Measurements from ENCODE around the gene CD8B. TPM values are rescaled to one million over a fixed set of nuclear protein-coding genes. Genes with fewer than 3 reads are reported as not detected.

Gene CD8B
- total and polyA plus RNA-seq, 2 of the 8 experiments (the other 6 are each of a cell fraction or from before 2014, with no cell fraction given) = 0.35 to 0.63 TPM

GRCh38 chr2:86790134-86790675, 71.5 kb downstream of the CD8B start:
- no peak overlapping the region for H2BK5ac ChIP-seq (ENCODE audit: low read depth, low read length)
- peaks cover 0 to 10% of the 10 kb centered on the region in 2 experiments for H4K20me1 ChIP-seq (replicated peaks in 1 of 2; ENCODE audit: control insufficient read depth in 1 of 2, insufficient read depth in 2 of 2, low read length in 2 of 2)
- H4K91ac ChIP-seq (replicated peaks; ENCODE audit: insufficient read length, low read length) = no peak overlapping the region
- peaks cover 34 to 53% (median 49%) of the 10 kb centered on the region in 4 experiments for H3K27me3 ChIP-seq (replicated peaks in 1 of 4; ENCODE audit: control insufficient read depth in 3 of 4, extremely low read depth in 1 of 4, insufficient read depth in 3 of 4, low read length in 3 of 4)
- peaks cover 0 to 9% (median 4%) of the 10 kb centered on the region in 4 experiments; a peak in 5 of 7 replicates for H3K4me1 ChIP-seq (replicated peaks in 1 of 4; ENCODE audit: control insufficient read depth in 3 of 4, insufficient read depth in 4 of 4, low read length in 3 of 4)
- no peak overlapping the region for H3K9ac ChIP-seq (replicated peaks in 1 of 4; ENCODE audit: extremely low read depth in 1 of 4, low read depth in 3 of 4, low read length in 3 of 4)
- 11% methylated on average over 39 of the region's 40 CpGs; no CpG with 5 or more reads in 1 of the 2 experiments for WGBS, 2 experiments (ENCODE audit: extremely low coverage in 1 of 2, insufficient coverage in 1 of 2, insufficient read length in 1 of 2, insufficient replicate concordance in 2 of 2, low coverage in 1 of 2, low lambda C conversion rate in 2 of 2, missing lambda C conversion rate in 1 of 2)
- DNase-seq (ENCODE audit: low read depth in 1 of 2, low spot score in 2 of 2) (peak in 1 of 2 experiments; percentile 68), FAIRE-seq (no peak)
- H2BK20ac ChIP-seq (ENCODE audit: low read length) = no peak overlapping the region
- H3K23ac ChIP-seq (ENCODE audit: insufficient read length) = no peak overlapping the region
- H3K9me3 ChIP-seq (ENCODE audit: insufficient read depth in 2 of 2, low read depth in 1 of 2, low read length in 1 of 2) = no peaks in the 10 kb centered on the region; a peak in 1 of 4 replicates
- H2AFZ ChIP-seq (ENCODE audit: low read length) = 0 out of 2 replicates have a peak overlapping the region, but pooled peaks have one; percentile 8
- no peak overlapping the region for H2BK12ac ChIP-seq (ENCODE audit: low read depth, low read length)
- H3K79me2 ChIP-seq (ENCODE audit: control insufficient read depth in 1 of 2, insufficient read depth in 2 of 2, low read length in 2 of 2) = no peaks in the 10 kb centered on the region
- no peak overlapping the region for H3K56ac ChIP-seq (replicated peaks; ENCODE audit: insufficient read length, low read depth, low read length)
- H4K5ac ChIP-seq (ENCODE audit: insufficient read length, low read depth, low read length) = no peak overlapping the region
- no peak overlapping the region for H3K4ac ChIP-seq (replicated peaks; ENCODE audit: insufficient read length, low read depth, low read length)
- H3K79me1 ChIP-seq (ENCODE audit: low read depth, low read length) = no peaks in the 10 kb centered on the region
- H3K36me3 ChIP-seq (ENCODE audit: control insufficient read depth in 2 of 4, insufficient read depth in 4 of 4, low read length in 3 of 4) = peaks cover 0 to 8% (median 0%) of the 10 kb centered on the region in 4 experiments; a peak in 1 of 8 replicates
- ChIA-PET CTCF (ENCODE audit: partially characterized antibody) (interaction anchor here (1.4 kb wide), 1 partner anchor 26 kb away, joined by 6 read pairs; no protein-coding TSS in a partner anchor), POLR2A (ENCODE audit: partially characterized antibody) (interaction anchor here (0.9 kb wide), 1 partner anchor 10 kb away, joined by 3 read pairs; no protein-coding TSS in a partner anchor)
- H4K8ac ChIP-seq (ENCODE audit: extremely low read depth, insufficient read depth, low read length) = peak overlapping the region; percentile 22; the same call in 1 of the 2 replicates
- H2BK15ac ChIP-seq (ENCODE audit: low read length) = no peak overlapping the region
- H3K18ac ChIP-seq (ENCODE audit: extremely low read depth, low read length) = peak overlapping the region; percentile 7; the same call in 1 of the 2 replicates
- H3K4me3 ChIP-seq (ENCODE audit: extremely low read depth in 1 of 4, insufficient read depth in 2 of 4, low read depth in 3 of 4, low read length in 4 of 4) = peak overlapping the region; percentile 8 to 56 (median 21); a peak in 4 of 8 replicates
- H3K4me2 ChIP-seq (ENCODE audit: insufficient read depth in 1 of 2, low read depth in 2 of 2, low read length in 2 of 2) = peak overlapping the region; percentile 69 to 73
- no peak overlapping the region for H2BK120ac ChIP-seq (replicated peaks; ENCODE audit: low read depth, low read length)
- H3K27ac ChIP-seq (ENCODE audit: low read depth, low read length) = no peak overlapping the region
- H3K14ac ChIP-seq (ENCODE audit: insufficient read length) = no peak overlapping the region
- H3K23me2 ChIP-seq (ENCODE audit: low read depth, low read length) = peaks cover 14% of the 10 kb centered on the region
- H2AK5ac ChIP-seq (ENCODE audit: low read depth, low read length) = no peak overlapping the region
- no peak for TF ChIP-seq SIX5 (IDR thresholded peaks at IDR 0.05; ENCODE audit: low read depth, low read length)
- TF ChIP-seq ASH2L (IDR thresholded peaks at IDR 0.05; ENCODE audit: low read length) = no peak
- peak; percentile 85 for TF ChIP-seq EZH2 (IDR thresholded peaks at IDR 0.05; ENCODE audit: low read depth, low read length, severe bottlenecking)

All from H1 (cell line).